GM19372 (cell line): ENCODE data around the gene MMAB.

ENCODE experiments used
- ATAC-seq: cut with Tn5 transposase; IDR thresholded peaks from one replicate; pipeline ENCODE4 v1.9.1; 2021; ENCODE audit warnings: mild to moderate bottlenecking, low read depth, moderate library complexity; ENCODE audit not compliant: unreplicated experiment

The MMAB gene

GRCh38 chr12:109521831-109522230 is 51.5 kb downstream of the MMAB start:
- no peak for ATAC-seq

DNA sequence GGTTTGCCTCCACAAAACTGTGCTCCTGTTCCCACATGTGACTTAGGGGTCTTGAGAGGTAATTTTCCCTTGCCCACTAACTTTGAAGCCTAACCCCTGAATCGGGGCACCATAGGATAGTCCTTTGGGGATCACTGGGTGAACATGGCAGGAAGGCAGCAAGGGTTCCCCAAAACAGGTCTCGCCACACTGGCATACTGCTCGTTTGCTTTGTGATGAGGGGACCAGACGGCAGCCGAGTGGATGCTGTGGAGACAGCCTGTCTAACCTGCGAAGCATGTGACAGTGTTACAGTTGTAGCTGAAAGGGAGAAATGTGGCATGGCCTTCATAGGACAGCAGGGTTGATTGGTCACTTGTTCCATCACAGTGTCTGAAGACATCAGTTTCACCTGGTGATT is 53.5 kb downstream of the MMAB start:
- no peak for ATAC-seq

GRCh38 chr12:109518820-109519665 is 54.3 kb downstream of the MMAB start:
- no peak for ATAC-seq

GRCh38 chr12:109517619-109518018 is 55.7 kb downstream of the MMAB start:
- ATAC-seq, result no peak

GRCh38 chr12:109513977-109514376 is 59.3 kb downstream of the MMAB start:
- ATAC-seq, result no peak

DNA sequence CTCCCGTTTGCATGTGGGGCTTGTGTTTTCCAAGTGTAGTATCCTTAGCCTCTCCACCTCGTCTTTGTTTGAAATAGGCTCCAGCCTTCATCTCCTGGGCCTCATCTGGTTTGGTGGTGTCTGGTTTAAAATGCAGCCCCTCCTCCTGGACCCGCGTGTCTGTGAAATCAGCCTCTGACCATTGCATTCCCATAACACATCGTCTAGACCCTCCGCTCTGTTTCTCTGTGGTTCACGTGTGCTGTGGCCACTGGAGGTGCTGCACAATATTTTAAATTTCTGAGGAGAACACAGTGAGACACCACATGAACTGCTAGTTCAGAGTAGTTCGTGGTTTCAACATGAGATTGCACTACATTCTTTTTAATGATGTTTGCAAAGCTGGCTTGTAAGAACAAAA is 60.3 kb downstream of the MMAB start:
- no peak for ATAC-seq

GRCh38 chr12:109512608-109513007 is 60.7 kb downstream of the MMAB start:
- ATAC-seq, result no peak

DNA sequence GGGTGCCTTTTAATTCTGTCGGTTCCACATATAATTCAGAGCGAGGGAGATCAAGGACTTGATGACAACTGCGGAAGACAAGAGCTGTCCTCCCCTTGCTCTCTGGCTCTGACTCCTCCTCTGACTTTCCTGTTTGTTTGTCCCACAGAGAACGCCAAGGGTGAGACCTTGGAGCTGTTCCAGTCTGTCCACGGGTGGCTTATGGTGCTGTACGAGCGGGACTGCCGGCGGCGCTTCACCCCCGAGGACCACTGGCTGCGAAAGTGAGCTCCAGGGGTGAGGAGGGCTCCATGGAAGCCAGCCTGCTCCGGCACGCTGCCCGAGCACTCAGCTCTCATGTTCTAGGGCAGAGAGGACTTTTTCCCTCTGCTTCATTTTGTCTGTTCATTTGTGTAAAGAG is 63.1 kb downstream of the MMAB start:
- ATAC-seq, result no peak

- no peak for ATAC-seq
Observed at GRCh38 chr12:109504068-109504467, 69.2 kb downstream of the MMAB start.
